Smooth muscle cell (in vitro differentiated cells): ENCODE results near the gene CSTF3. TPM values are rescaled to one million over a fixed set of nuclear protein-coding genes. Genes with fewer than 3 reads are reported as not detected.
"Not testable (repeated sequence)": the region's sequence is repeated elsewhere in the genome, so short reads cannot be mapped to it uniquely, and the experiment has no call there.

ENCODE experiments used
- DNase-seq: peaks from one replicate; lab custom pipeline; 2025; ENCODE audit not compliant: unreplicated experiment; lab: John Stamatoyannopoulos, UW
- H2AFZ ChIP-seq: fragments of 200-600 bp; sonication (generic); 2 replicates; pipeline ENCODE4 v1.6.0; 2016; ENCODE audit warnings: antibody characterized with exemption, low read depth, mild to moderate bottlenecking
- H3F3A ChIP-seq: fragments of 200-600 bp; sonication (generic); 2 replicates; pipeline ENCODE4 v1.6.0; 2017; ENCODE audit warnings: antibody characterized with exemption, low read depth
- H3K27ac ChIP-seq: fragments of 200-600 bp; sonication (generic); 2 replicates; pipeline ENCODE4 v1.5.1; 2016; ENCODE audit warnings: low read depth, mild to moderate bottlenecking
- H3K27me3 ChIP-seq: fragments of 200-600 bp; sonication (generic); 2 replicates; pipeline ENCODE4 v1.6.1; 2016; ENCODE audit warnings: low read depth, mild to moderate bottlenecking
- H3K36me3 ChIP-seq: fragments of 200-600 bp; sonication (generic); 2 replicates; pipeline ENCODE4 v1.5.1; 2016; ENCODE audit warnings: low read depth
- H3K4me1 ChIP-seq: fragments of 200-600 bp; sonication (generic); 2 replicates; pipeline ENCODE4 v1.5.1; 2016; ENCODE audit warnings: low read depth
- H3K4me2 ChIP-seq: fragments of 200-600 bp; sonication (generic); 2 replicates; pipeline ENCODE4 v1.6.0; 2016; ENCODE audit warnings: mild to moderate bottlenecking
- H3K4me3 ChIP-seq: fragments of 200-600 bp; sonication (generic); 2 replicates; pipeline ENCODE4 v1.5.1; 2016; ENCODE audit warnings: mild to moderate bottlenecking
- H3K79me2 ChIP-seq: fragments of 200-600 bp; sonication (generic); 2 replicates; pipeline ENCODE4 v1.6.0; 2016; ENCODE audit warnings: low read depth, mild to moderate bottlenecking
- H3K9ac ChIP-seq: fragments of 200-600 bp; sonication (generic); 2 replicates; pipeline ENCODE4 v1.6.0; 2016; ENCODE audit warnings: low read depth
- H3K9me3 ChIP-seq: fragments of 200-600 bp; sonication (generic); replicated peaks from 2 replicates; pipeline ENCODE4 v1.5.1; 2016; ENCODE audit warnings: low read depth
- H4K20me1 ChIP-seq: fragments of 200-600 bp; sonication (generic); 2 replicates; pipeline ENCODE4 v1.6.0; 2016; ENCODE audit warnings: low read depth
- CTCF ChIP-seq: fragments of 200-600 bp; sonication (generic); IDR thresholded peaks from 2 replicates; pipeline ENCODE4 v1.5.1; 2017; ENCODE audit warnings: borderline replicate concordance, mild to moderate bottlenecking, antibody characterized with exemption; ENCODE audit not compliant: insufficient read depth, poor library complexity, severe bottlenecking
- WGBS: methylation state at CpG from one replicate; pipeline ENCODE4 v1.1.7; 2016; ENCODE audit warnings: low lambda C conversion rate; 5-methylcytosine and 5-hydroxymethylcytosine counted together
- polyA plus RNA-seq: library from polyadenylated mRNA; unstranded; fragments of >200 nt; fragmentation: Nextera tagmentation; extraction: Ambion mirVana; gene quantifications from 2 replicates; pipeline ENCODE4 v1.2.1, GENCODE V29; 2016
- total RNA-seq: library from RNA; depleted of rRNA; stranded (reverse); fragments of >200 nt; gene quantifications from 2 replicates; pipeline ENCODE4 v1.2.3, GENCODE V29; 2014

The CSTF3 gene
- total and polyA plus RNA-seq, 2 experiments from 2014 or later, result 25.9 to 30.4 TPM

GRCh38 chr11:33177676-33178336 lies 16.5 kb upstream of the CSTF3 start:
- no peak overlapping the region for H3K9ac ChIP-seq
- no peak overlapping the region for H2AFZ ChIP-seq
- H3K27me3 ChIP-seq, result no peaks in the 10 kb centered on the region
- no peaks in the 10 kb centered on the region for H3K79me2 ChIP-seq
- 77% methylated on average over 8 of the region's 8 CpGs for WGBS
- H3K27ac ChIP-seq, result no peak overlapping the region
- H3K4me3 ChIP-seq, result no peak overlapping the region
- H3K4me2 ChIP-seq, result no peak overlapping the region
- no peaks in the 10 kb centered on the region for H3K36me3 ChIP-seq
- no peak for TF ChIP-seq CTCF
- H3K4me1 ChIP-seq, result peaks cover 4% of the 10 kb centered on the region
- no peaks in the 10 kb centered on the region for H3K9me3 ChIP-seq
- no peaks in the 10 kb centered on the region for H4K20me1 ChIP-seq
- peaks cover 18% of the 10 kb centered on the region for H3F3A ChIP-seq
- no peak for DNase-seq

- not testable (repeated sequence) for H3K4me3 ChIP-seq, H3K4me2 ChIP-seq, H3K27me3 ChIP-seq, H4K20me1 ChIP-seq, H3K9me3 ChIP-seq, H3K36me3 ChIP-seq, H3K27ac ChIP-seq, H3K4me1 ChIP-seq, H3K79me2 ChIP-seq, H2AFZ ChIP-seq, DNase-seq, H3K9ac ChIP-seq
- WGBS, result 97% methylated on average over 5 of the region's 5 CpGs
- peaks cover 18% of the 10 kb centered on the region for H3F3A ChIP-seq
These were observed 15.5 kb upstream of the CSTF3 start for GRCh38 chr11:33176760-33177159.

GRCh38 chr11:33172996-33173395 lies 11.7 kb upstream of the CSTF3 start:
- H3K4me1 ChIP-seq, result no peaks in the 10 kb centered on the region
- H3K27me3 ChIP-seq, result no peaks in the 10 kb centered on the region
- no peak overlapping the region for H3K4me2 ChIP-seq
- H2AFZ ChIP-seq, result no peak overlapping the region
- no peaks in the 10 kb centered on the region for H4K20me1 ChIP-seq
- H3F3A ChIP-seq, result peaks cover 9% of the 10 kb centered on the region
- no peak for TF ChIP-seq CTCF
- H3K36me3 ChIP-seq, result no peaks in the 10 kb centered on the region
- no peak overlapping the region for H3K27ac ChIP-seq
- H3K4me3 ChIP-seq, result no peak overlapping the region
- no peaks in the 10 kb centered on the region for H3K79me2 ChIP-seq
- no peak overlapping the region for H3K9ac ChIP-seq
- H3K9me3 ChIP-seq, result no peaks in the 10 kb centered on the region
- DNase-seq, result no peak
- 73% methylated on average over 2 of the region's 2 CpGs for WGBS

GRCh38 chr11:33172345-33172744 lies 11.1 kb upstream of the CSTF3 start:
- Histone ChIP-seq H3K4me2 (no peak overlapping the region), H3K36me3 (no peaks in the 10 kb centered on the region), H3K4me1 (no peaks in the 10 kb centered on the region), H3K27ac (no peak overlapping the region), H4K20me1 (no peaks in the 10 kb centered on the region), H3F3A (peaks cover 11% of the 10 kb centered on the region), H2AFZ (no peak overlapping the region), H3K27me3 (no peaks in the 10 kb centered on the region), H3K9ac (no peak overlapping the region), H3K4me3 (no peak overlapping the region), H3K79me2 (no peaks in the 10 kb centered on the region), H3K9me3 (no peaks in the 10 kb centered on the region)
- 95% methylated on average over 5 of the region's 5 CpGs for WGBS
- no peak for TF ChIP-seq CTCF
- DNase-seq, result no peak
